Psoas muscle (tissue), 8 donors: ENCODE measurements around the gene EXOC1L. TPM values are rescaled to one million over a fixed set of nuclear protein-coding genes. Genes with fewer than 3 reads are reported as not detected.

Source experiments
- ATAC-seq, 4 donors: fragments of 200-7000 bp; cut with Tn5 transposase; one replicate each; pipeline ENCODE4 v1.9.1; 2020; ENCODE audit warnings: moderate library complexity in 3 of 4, mild to moderate bottlenecking in 2 of 4
- DNase-seq, 2 donors: peaks; one replicate each; pipeline ENCODE4 v3.0.0-alpha.2; 2020
- H3K27ac ChIP-seq: fragments of 200-600 bp; one replicate; pipeline ENCODE4 v1.8.0; 2022
- H3K27me3 ChIP-seq, 3 donors: fragments of 200-600 bp in 1 of 3; one replicate each; pipeline versions ENCODE4 v1.6.1 to v1.8.0; 2013 to 2022; ENCODE audit warnings: low read length in 2 of 3, mild to moderate bottlenecking in 2 of 3, moderate library complexity in 1 of 3; ENCODE audit not compliant: insufficient read depth in 3 of 3
- H3K36me3 ChIP-seq, 2 donors: fragments of 200-600 bp in 1 of 2; one replicate each; pipeline versions ENCODE4 v1.6.1 to v1.8.0; 2013 to 2022; ENCODE audit warnings: low read depth in 1 of 2, mild to moderate bottlenecking in 1 of 2, moderate library complexity in 1 of 2; ENCODE audit not compliant: insufficient read depth in 1 of 2
- H3K4me1 ChIP-seq: fragments of 200-600 bp; one replicate; pipeline ENCODE4 v1.8.0; 2022
- H3K4me3 ChIP-seq: fragments of 200-600 bp; one replicate; pipeline ENCODE4 v1.8.0; 2022; ENCODE audit warnings: mild to moderate bottlenecking
- H3K9me3 ChIP-seq: fragments of 200-600 bp; one replicate; pipeline ENCODE4 v1.8.0; 2022
- CTCF ChIP-seq: fragments of 200-600 bp; IDR thresholded peaks from one replicate; pipeline ENCODE4 v1.8.0; 2022; ENCODE audit warnings: antibody characterized with exemption
- WGBS, 3 donors: extraction: QIAGEN DNeasy Blood & Tissue Kit; methylation state at CpG; one replicate each; pipeline versions ENCODE4 v1.1.6 to v1.1.7; 2013; 5-methylcytosine and 5-hydroxymethylcytosine counted together
- intact Hi-C, 2 donors: fragments of 100-400 bp; cut with DNase I; formaldehyde crosslinking; loops; one replicate each; pipeline versions ENCODE4 v1.11.0 to v1.14.2; 2022
- polyA plus RNA-seq, 3 donors: library from polyadenylated mRNA; stranded (reverse); fragments of 200-250 nt; gene quantifications; one replicate each; pipeline ENCODE4 v1.2.3, GENCODE V29; 2013
- total RNA-seq, 4 donors: library from RNA; stranded (reverse); fragmentation: NEBNext Ultra II Directional in 2 of 4; extraction: Animal tissue kit (Norgen Biotek cat#: 25700) in 2 of 4; gene quantifications; one replicate each; pipeline versions ENCODE4 v1.2.1 to v1.2.4, GENCODE V29; 2021 to 2023
- donor health status: healthy with polysubstance abuse.
- donor health status: DM: no; HTN: no; CAD: no; lungs with moderate emphysema.
- donor health status: Bipolar disorder and iron deficiency.
- donor health status: healthy.
- donor health status: DM: yes; HTN: yes; CAD: no.
- donor health status: DM: no; HTN: no; CAD: no.
- donor health status: DM: no; HTN: no; CAD: no.
- donor health status: DM: yes; HTN: yes; CAD: no.

Gene EXOC1L
- total and polyA plus RNA-seq, 7 donors, result not detected

DNA sequence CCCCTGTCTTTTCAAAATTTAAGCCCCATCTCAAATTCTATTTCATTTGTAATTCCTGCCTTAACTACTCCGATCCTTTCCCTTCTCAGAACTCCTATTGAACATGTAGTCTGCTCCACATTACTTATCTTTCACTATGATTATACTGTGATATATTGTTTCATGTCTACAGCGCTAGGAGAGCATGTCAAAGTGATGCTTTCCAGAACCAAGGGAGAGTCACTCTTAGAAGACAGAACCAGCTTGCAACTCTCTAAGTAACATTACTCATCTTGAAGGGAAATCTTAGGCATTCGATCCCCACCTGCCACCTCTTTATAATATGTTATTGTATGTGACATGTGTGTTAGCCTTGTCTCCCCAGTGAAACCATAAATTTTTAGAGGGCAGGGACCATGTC is 10.5 kb downstream of the EXOC1L start:
- H3K4me1 ChIP-seq, result no peaks in the 10 kb centered on the region
- ATAC-seq, result no peak
- H3K9me3 ChIP-seq, result no peaks in the 10 kb centered on the region
- peaks cover 0 to 9% (median 4%) of the 10 kb centered on the region in 3 donors for H3K27me3 ChIP-seq
- intact Hi-C loops, result no loop called here
- no peak for TF ChIP-seq CTCF
- no peak overlapping the region for H3K4me3 ChIP-seq
- no peak overlapping the region for H3K27ac ChIP-seq
- WGBS, 3 donors, result 75 to 83% (median 82%) methylated on average over 3 of the region's 3 CpGs
- DNase-seq, result no peak
- H3K36me3 ChIP-seq, result no peaks in the 10 kb centered on the region

DNA sequence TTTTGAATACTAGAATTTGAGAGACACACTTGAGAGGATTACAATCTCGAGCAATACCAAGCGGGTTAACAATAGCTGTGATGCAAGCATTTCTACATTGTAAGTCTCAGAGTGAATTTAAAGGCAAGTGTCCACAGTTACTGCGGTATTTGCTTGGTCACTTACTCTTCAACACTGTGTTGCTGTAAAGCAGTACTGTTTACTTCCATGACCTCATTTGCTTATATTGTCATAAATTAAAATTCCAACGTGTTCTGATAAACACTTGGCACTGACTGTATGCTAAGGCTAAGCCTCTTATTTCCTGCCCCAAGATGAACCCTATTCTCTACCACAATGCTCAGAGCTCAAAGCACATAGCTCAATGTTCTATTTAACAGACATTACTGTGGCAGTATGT is 11.1 kb downstream of the EXOC1L start:
- no peak for ATAC-seq
- Histone ChIP-seq H3K4me3 (no peak overlapping the region), H3K4me1 (no peaks in the 10 kb centered on the region), H3K27ac (no peak overlapping the region), H3K27me3 (peaks cover 0 to 9% (median 4%) of the 10 kb centered on the region in 3 donors), H3K36me3 (no peaks in the 10 kb centered on the region), H3K9me3 (no peaks in the 10 kb centered on the region)
- TF ChIP-seq CTCF, result no peak
- intact Hi-C loops, result no loop called here
- 60 to 63% (median 61%) methylated on average over 4 of the region's 4 CpGs for WGBS, 3 donors
- DNase-seq, result no peak

GRCh38 chr4:55834086-55834795 is 14.7 kb downstream of the EXOC1L start:
- no peak for ATAC-seq
- Histone ChIP-seq H3K4me3 (no peak overlapping the region), H3K4me1 (no peaks in the 10 kb centered on the region), H3K27me3 (peaks cover 0 to 4% (median 0%) of the 10 kb centered on the region in 3 donors), H3K9me3 (no peaks in the 10 kb centered on the region), H3K36me3 (no peaks in the 10 kb centered on the region), H3K27ac (no peak overlapping the region)
- DNase-seq, result no peak
- TF ChIP-seq CTCF, result no peak
- intact Hi-C loops, result no loop called here
- WGBS, 3 donors, result 83 to 91% (median 90%) methylated on average over 3 of the region's 3 CpGs

GRCh38 chr4:55837903-55838302 is 18.3 kb downstream of the EXOC1L start:
- no peak for ATAC-seq
- H3K36me3 ChIP-seq, result no peaks in the 10 kb centered on the region
- 64 to 76% (median 72%) methylated on average over 1 of the region's 1 CpG for WGBS, 3 donors

More at GRCh38 chr4:55837903-55838302, 18.3 kb downstream of the EXOC1L start:
- no peak for DNase-seq
- Histone ChIP-seq H3K27me3 (peaks cover 0 to 17% (median 4%) of the 10 kb centered on the region in 3 donors), H3K4me1 (no peaks in the 10 kb centered on the region), H3K9me3 (no peaks in the 10 kb centered on the region), H3K27ac (no peak overlapping the region), H3K4me3 (no peak overlapping the region)
- TF ChIP-seq CTCF, result no peak
- intact Hi-C loops, result no loop called here
